ENCODE results near the gene PFAS.

Gene PFAS

GRCh38 chr17:8268550-8269298 is 19.6 kb downstream of the PFAS start:
- no peak for TF ChIP-seq CTCF (IDR thresholded peaks at IDR 0.05)

GRCh38 chr17:8272421-8272820 is 23.3 kb downstream of the PFAS start:
- no peak for TF ChIP-seq CTCF (IDR thresholded peaks at IDR 0.05)

GRCh38 chr17:8273884-8274444 is 24.9 kb downstream of the PFAS start:
- no peak for TF ChIP-seq CTCF (IDR thresholded peaks at IDR 0.05)

- TF ChIP-seq CTCF (IDR thresholded peaks at IDR 0.05): no peak
These were observed 25.7 kb downstream of the PFAS start for GRCh38 chr17:8274816-8275215.

GRCh38 chr17:8275421-8276290 is 26.6 kb downstream of the PFAS start:
- no peak for TF ChIP-seq CTCF (IDR thresholded peaks at IDR 0.05)

- TF ChIP-seq CTCF (IDR thresholded peaks at IDR 0.05): no peak
These were observed 28.2 kb downstream of the PFAS start for GRCh38 chr17:8277317-8277716.

- TF ChIP-seq CTCF (IDR thresholded peaks at IDR 0.05): no peak
These were observed 33.3 kb downstream of the PFAS start for GRCh38 chr17:8282345-8282744.

Measured in LNCAP (cell line).